Endothelial cell (in vitro differentiated cells): ENCODE measurements around the gene ZNF683. TPM values are rescaled to one million over a fixed set of nuclear protein-coding genes. Genes with fewer than 3 reads are reported as not detected.

ENCODE experiments used
- DNase-seq: peaks from one replicate; pipeline ENCODE4 v3.0.0; 2021; ENCODE audit warnings: low spot score
- H3K27ac Mint-ChIP-seq: one replicate; pipeline ENCODE4 v1.8.0; 2021; ENCODE audit warnings: mixed read lengths, inconsistent platforms; ENCODE audit not compliant: unreplicated experiment
- H3K27me3 Mint-ChIP-seq: one replicate; pipeline ENCODE4 v1.8.0; 2021; ENCODE audit warnings: mild to moderate bottlenecking, moderate library complexity, mixed read lengths, inconsistent platforms; ENCODE audit not compliant: unreplicated experiment
- H3K36me3 Mint-ChIP-seq: one replicate; pipeline ENCODE4 v1.8.0; 2021; ENCODE audit warnings: mild to moderate bottlenecking, low read depth, mixed read lengths, inconsistent platforms; ENCODE audit not compliant: unreplicated experiment
- H3K4me1 Mint-ChIP-seq: one replicate; pipeline ENCODE4 v1.8.0; 2021; ENCODE audit warnings: mild to moderate bottlenecking, mixed read lengths, inconsistent platforms; ENCODE audit not compliant: unreplicated experiment
- H3K4me3 Mint-ChIP-seq: one replicate; pipeline ENCODE4 v1.8.0; 2021; ENCODE audit warnings: mild to moderate bottlenecking, mixed read lengths, inconsistent platforms; ENCODE audit not compliant: unreplicated experiment
- H3K9me3 Mint-ChIP-seq: one replicate; pipeline ENCODE4 v1.8.0; 2021; ENCODE audit warnings: mixed read lengths, inconsistent platforms; ENCODE audit not compliant: unreplicated experiment
- total RNA-seq: library from RNA; stranded (reverse); fragmentation: NEBNext Ultra II Directional; extraction: Animal tissue kit (Norgen Biotek cat#: 25700); gene quantifications from one replicate; pipeline ENCODE4 v1.2.1, GENCODE V29; 2021; ENCODE audit not compliant: unreplicated experiment
- TF ChIP-seq, protein P1 (sequence below): fragments of 200-600 bp; sonication (generic); IDR thresholded peaks from one replicate; pipeline ENCODE4 v1.5.0; 2021; ENCODE audit warnings: antibody characterized with exemption; ENCODE audit not compliant: unreplicated experiment

ZNF683 gene
- total RNA-seq, 1 donor from 2014 or later = not detected

DNA sequence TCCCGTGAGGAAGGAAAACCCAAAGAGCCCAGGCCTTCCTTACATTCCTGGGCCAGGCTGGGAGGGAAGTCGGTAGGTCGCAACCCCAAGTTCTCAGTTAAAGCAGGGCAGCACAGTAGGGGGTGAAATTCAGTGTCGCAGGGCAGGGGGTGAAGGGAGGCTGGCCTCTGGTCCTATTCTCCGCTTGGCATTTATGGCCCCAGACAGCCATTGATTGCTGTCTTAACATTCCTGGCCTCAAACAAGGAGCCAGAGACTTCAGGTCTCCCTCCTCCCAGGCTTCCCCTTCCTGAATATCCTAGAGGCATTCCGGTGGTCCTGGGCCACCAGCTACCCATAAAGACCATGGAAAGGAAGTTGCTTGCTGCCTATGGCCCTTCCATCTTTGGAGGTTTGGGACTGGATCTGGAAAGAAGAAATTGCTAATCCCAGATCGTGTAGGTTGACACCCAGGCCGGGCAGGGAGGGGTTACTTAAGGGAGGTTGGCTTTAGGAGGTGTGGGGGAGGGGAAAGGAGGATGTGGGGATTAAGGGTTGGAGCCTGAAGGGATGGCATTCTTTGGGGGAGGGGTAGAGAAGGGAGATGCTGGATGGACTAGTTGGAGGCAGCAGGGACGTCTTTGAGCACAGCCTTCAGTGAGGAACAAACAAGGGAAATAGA, 39.8 kb upstream of the ZNF683 start:
- peak overlapping the region; percentile 8 for H3K27ac Mint-ChIP-seq
- H3K27me3 Mint-ChIP-seq = peaks cover 7% of the 10 kb centered on the region
- H3K4me1 Mint-ChIP-seq = peaks cover 39% of the 10 kb centered on the region
- no peak for DNase-seq
- TF ChIP-seq, protein P1, sequence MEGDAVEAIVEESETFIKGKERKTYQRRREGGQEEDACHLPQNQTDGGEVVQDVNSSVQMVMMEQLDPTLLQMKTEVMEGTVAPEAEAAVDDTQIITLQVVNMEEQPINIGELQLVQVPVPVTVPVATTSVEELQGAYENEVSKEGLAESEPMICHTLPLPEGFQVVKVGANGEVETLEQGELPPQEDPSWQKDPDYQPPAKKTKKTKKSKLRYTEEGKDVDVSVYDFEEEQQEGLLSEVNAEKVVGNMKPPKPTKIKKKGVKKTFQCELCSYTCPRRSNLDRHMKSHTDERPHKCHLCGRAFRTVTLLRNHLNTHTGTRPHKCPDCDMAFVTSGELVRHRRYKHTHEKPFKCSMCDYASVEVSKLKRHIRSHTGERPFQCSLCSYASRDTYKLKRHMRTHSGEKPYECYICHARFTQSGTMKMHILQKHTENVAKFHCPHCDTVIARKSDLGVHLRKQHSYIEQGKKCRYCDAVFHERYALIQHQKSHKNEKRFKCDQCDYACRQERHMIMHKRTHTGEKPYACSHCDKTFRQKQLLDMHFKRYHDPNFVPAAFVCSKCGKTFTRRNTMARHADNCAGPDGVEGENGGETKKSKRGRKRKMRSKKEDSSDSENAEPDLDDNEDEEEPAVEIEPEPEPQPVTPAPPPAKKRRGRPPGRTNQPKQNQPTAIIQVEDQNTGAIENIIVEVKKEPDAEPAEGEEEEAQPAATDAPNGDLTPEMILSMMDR = no peak
- H3K9me3 Mint-ChIP-seq = no peaks in the 10 kb centered on the region
- H3K4me3 Mint-ChIP-seq = peak overlapping the region; percentile 94
- no peaks in the 10 kb centered on the region for H3K36me3 Mint-ChIP-seq

DNA sequence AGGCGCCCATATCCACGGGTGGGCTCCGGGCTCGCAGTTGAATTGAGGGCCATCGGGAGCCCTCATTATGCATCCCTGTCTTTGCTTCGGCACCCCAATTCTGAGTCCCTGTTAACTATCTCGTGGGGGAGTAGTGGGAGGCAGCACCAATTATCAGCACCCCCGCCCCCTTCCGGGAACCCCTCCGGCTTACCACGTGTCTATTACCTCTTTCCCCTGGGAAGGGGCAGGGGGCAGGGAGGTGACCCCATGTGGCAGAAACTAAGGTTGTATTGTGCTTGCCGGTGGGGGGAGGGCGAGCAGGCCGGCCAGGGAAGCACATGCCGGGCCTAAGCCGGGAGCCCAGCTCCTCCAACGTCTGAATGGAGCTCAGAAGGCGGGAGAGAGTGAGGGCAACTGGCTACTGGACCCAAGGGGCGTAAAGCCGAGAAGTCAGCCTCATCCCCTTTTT, 39.1 kb upstream of the ZNF683 start:
- Mint-ChIP-seq H3K4me1 (peaks cover 36% of the 10 kb centered on the region), H3K27ac (no peak overlapping the region)
- TF ChIP-seq, protein P1 = no peak

DNA sequence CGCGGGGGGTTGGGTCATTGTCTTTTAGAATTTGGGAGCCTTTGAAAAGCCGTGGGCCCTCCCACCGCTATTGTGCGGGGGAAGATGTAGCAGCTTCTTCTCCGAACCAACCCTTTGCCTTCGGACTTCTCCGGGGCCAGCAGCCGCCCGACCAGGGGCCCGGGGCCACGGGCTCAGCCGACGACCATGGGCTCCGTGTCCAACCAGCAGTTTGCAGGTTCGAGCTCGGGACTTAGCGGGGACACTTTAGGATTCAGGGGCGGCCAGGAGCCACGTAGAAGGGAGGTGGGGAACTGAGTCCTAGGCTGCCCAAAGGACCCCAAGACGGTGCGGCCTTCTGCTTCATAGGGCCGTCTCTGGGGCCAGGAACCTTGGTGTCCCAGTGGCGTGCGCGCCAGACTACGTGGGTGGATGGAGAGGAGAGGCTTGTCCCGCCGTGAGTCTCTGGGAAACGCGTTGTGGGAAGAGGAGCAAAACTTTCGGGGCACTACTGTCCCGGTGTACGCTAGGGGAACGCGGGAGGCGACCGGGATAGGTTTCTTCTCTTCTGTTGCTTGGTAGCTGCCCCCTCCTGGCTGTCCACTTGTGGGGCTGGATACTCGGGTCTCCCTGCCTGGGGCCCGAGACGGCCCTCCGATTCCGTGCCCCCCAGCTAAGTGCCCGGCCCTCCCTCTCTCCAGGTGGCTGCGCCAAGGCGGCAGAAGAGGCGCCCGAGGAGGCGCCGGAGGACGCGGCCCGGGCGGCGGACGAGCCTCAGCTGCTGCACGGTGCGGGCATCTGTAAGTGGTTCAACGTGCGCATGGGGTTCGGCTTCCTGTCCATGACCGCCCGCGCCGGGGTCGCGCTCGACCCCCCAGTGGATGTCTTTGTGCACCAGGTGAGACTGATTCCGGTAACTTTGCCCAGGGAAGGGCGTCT, 38.4 kb upstream of the ZNF683 start, which contains the start of gene LIN28A:
LIN28A (plus strand) TSS at position 112 of the 918 bp plus-strand sequence; CDS start at position 187, 75 bp downstream.
- peaks cover 8% of the 10 kb centered on the region for H3K27me3 Mint-ChIP-seq
- TF ChIP-seq, protein P1 = no peak
- H3K4me3 Mint-ChIP-seq = peak within 1 kb of the TSS; percentile 94
- no peaks in the 10 kb centered on the region for H3K36me3 Mint-ChIP-seq
- no peaks in the 10 kb centered on the region for H3K9me3 Mint-ChIP-seq
- H3K27ac Mint-ChIP-seq = peak within 1 kb of the TSS; percentile 64
- peak; percentile 27 for DNase-seq
- H3K4me1 Mint-ChIP-seq = peaks cover 36% of the 10 kb centered on the region

More for the DNA sequence above, 39.1 kb upstream of the ZNF683 start:
- Mint-ChIP-seq H3K27me3 (peaks cover 8% of the 10 kb centered on the region), H3K4me3 (peak overlapping the region; percentile 94), H3K9me3 (no peaks in the 10 kb centered on the region), H3K36me3 (no peaks in the 10 kb centered on the region)
- no peak for DNase-seq

DNA sequence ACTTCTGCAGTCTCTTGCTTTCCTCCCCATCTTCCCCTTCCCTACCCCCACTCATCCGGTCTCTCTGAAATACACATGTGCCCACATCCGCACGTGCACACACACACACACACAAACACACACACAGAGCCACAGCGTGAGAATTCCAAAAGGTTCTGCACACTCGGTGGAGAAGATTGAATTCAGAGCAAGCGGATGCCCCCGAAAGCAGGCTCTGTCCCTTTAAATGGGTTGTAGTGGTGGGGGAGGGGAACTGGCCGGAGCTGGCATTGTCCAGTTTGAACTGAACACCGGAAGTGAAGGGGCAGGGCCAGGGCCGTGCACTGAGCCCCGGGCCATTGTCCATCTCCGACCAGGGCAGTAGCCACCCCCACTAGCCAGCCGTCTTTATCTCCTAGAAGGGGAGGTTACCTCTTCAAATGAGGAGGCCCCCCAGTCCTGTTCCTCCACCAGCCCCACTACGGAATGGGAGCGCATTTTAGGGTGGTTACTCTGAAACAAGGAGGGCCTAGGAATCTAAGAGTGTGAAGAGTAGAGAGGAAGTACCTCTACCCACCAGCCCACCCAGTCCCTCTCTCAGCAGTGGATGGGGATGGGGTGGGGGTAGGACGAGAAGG, 36.7 kb upstream of the ZNF683 start:
- Mint-ChIP-seq H3K9me3 (no peaks in the 10 kb centered on the region), H3K4me1 (peaks cover 33% of the 10 kb centered on the region), H3K27ac (peak overlapping the region; percentile 65), H3K4me3 (peak overlapping the region; percentile 84), H3K27me3 (peaks cover 8% of the 10 kb centered on the region), H3K36me3 (no peaks in the 10 kb centered on the region)
- TF ChIP-seq, protein P1 = no peak
- DNase-seq = peak; percentile 73
